Upper lobe of left lung (tissue), 4 donors: ENCODE measurements around the gene CDC42BPG.

Experiments
- EP300 ChIP-seq, 4 donors: sonication (generic); formaldehyde crosslinking; IDR thresholded peaks; one replicate each; pipeline ENCODE4 v1.5.1; 2017; ENCODE audit warnings: antibody characterized with exemption in 4 of 4, control low read depth in 2 of 4
- POLR2A ChIP-seq, 4 donors: fragments of 450-650 bp; IDR thresholded peaks; one replicate each; pipeline ENCODE4 v1.5.1; 2016 to 2017; ENCODE audit warnings: antibody characterized with exemption in 4 of 4, mild to moderate bottlenecking in 2 of 4
- TF ChIP-seq, protein P1 (sequence below), 6 experiments: fragments of 450-650 bp in 4 of 6; fragments of 200-600 bp in 2 of 6; sonication (generic) in 2 of 6; IDR thresholded peaks; one replicate each; pipeline ENCODE4 v1.5.1; 2016 to 2019; ENCODE audit warnings: antibody characterized with exemption in 6 of 6

DNA sequence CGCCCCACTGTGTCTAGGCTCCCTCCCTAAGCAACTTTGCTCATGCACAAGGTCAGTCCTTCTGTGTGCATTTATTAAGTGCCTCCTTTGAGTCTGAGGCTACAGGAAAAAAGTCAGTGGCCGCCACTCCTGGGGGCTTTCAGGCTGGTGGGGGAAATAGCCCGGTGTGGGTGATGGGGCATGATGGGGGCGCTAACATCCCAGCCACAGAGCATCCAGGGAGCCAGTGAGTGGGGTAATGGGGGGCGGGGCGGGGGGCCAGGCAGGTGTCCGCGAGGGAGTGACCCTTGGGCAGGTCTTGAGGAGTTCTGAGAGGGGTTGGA is 43.9 kb upstream of the CDC42BPG start:
- TF ChIP-seq, protein P1, sequence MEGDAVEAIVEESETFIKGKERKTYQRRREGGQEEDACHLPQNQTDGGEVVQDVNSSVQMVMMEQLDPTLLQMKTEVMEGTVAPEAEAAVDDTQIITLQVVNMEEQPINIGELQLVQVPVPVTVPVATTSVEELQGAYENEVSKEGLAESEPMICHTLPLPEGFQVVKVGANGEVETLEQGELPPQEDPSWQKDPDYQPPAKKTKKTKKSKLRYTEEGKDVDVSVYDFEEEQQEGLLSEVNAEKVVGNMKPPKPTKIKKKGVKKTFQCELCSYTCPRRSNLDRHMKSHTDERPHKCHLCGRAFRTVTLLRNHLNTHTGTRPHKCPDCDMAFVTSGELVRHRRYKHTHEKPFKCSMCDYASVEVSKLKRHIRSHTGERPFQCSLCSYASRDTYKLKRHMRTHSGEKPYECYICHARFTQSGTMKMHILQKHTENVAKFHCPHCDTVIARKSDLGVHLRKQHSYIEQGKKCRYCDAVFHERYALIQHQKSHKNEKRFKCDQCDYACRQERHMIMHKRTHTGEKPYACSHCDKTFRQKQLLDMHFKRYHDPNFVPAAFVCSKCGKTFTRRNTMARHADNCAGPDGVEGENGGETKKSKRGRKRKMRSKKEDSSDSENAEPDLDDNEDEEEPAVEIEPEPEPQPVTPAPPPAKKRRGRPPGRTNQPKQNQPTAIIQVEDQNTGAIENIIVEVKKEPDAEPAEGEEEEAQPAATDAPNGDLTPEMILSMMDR (IDR thresholded peaks at IDR 0.05), result no peak
- TF ChIP-seq POLR2A (IDR thresholded peaks at IDR 0.05), result no peak
- no peak for TF ChIP-seq EP300 (IDR thresholded peaks at IDR 0.05)
